ENCODE data around the gene GALNTL6. TPM values are rescaled to one million over a fixed set of nuclear protein-coding genes. Genes with fewer than 3 reads are reported as not detected.

Gene GALNTL6
- total and polyA plus RNA-seq, 8 donors = 0.15 to 0.87 (median 0.58) TPM; not detected in 3

GRCh38 chr4:172379834-172380233 is 566.6 kb downstream of the GALNTL6 start:
- Histone ChIP-seq H3K36me3 (no peaks in the 10 kb centered on the region), H3K4me3 (no peak overlapping the region), H3K27me3 (no peaks in the 10 kb centered on the region), H3K9me3 (peaks cover 0 to 12% (median 5%) of the 10 kb centered on the region in 4 donors), H3K27ac (no peak overlapping the region), H3K4me1 (no peaks in the 10 kb centered on the region)
- intact Hi-C loops (cut with DNase I; ENCODE audit: low total_unique reads) = no loop called here
- TF ChIP-seq POLR2A (IDR thresholded peaks at IDR 0.05) = no peak
- no peak for TF ChIP-seq POLR2AphosphoS5 (IDR thresholded peaks at IDR 0.05)
- TF ChIP-seq CTCF (IDR thresholded peaks at IDR 0.05) = no peak
- TF ChIP-seq EP300 (IDR thresholded peaks at IDR 0.05) = no peak
- no peak for DNase-seq
- WGBS, 5 donors = 64 to 77% (median 73%) methylated on average over 5 of the region's 5 CpGs

- intact Hi-C loops (cut with DNase I; ENCODE audit: low total_unique reads) = no loop called here
- no peaks in the 10 kb centered on the region for H3K9me3 ChIP-seq
- no peaks in the 10 kb centered on the region for H3K27me3 ChIP-seq
- no peaks in the 10 kb centered on the region for H3K36me3 ChIP-seq
- no peak overlapping the region for H3K27ac ChIP-seq
- TF ChIP-seq CTCF (IDR thresholded peaks at IDR 0.05) = no peak
- TF ChIP-seq EP300 (IDR thresholded peaks at IDR 0.05) = no peak
- TF ChIP-seq POLR2A (IDR thresholded peaks at IDR 0.05) = no peak
- no peak for TF ChIP-seq POLR2AphosphoS5 (IDR thresholded peaks at IDR 0.05)
- no peaks in the 10 kb centered on the region for H3K4me1 ChIP-seq
- no peak for DNase-seq
- WGBS, 5 donors = 78 to 92% (median 88%) methylated on average over 1 of the region's 1 CpG
- H3K4me3 ChIP-seq = no peak overlapping the region
Observed at GRCh38 chr4:172390331-172390730, 577.1 kb downstream of the GALNTL6 start.

- no peaks in the 10 kb centered on the region for H3K9me3 ChIP-seq
- TF ChIP-seq POLR2AphosphoS5 (IDR thresholded peaks at IDR 0.05) = no peak
- no peak for TF ChIP-seq POLR2A (IDR thresholded peaks at IDR 0.05)
- TF ChIP-seq CTCF (IDR thresholded peaks at IDR 0.05) = no peak
- no peak for TF ChIP-seq EP300 (IDR thresholded peaks at IDR 0.05)
- no peak overlapping the region for H3K27ac ChIP-seq
- H3K4me1 ChIP-seq = no peaks in the 10 kb centered on the region
- intact Hi-C loops (cut with DNase I; ENCODE audit: low total_unique reads) = no loop called here
- no peaks in the 10 kb centered on the region for H3K27me3 ChIP-seq
- no peaks in the 10 kb centered on the region for H3K36me3 ChIP-seq
- 83 to 91% (median 89%) methylated on average over 6 to 10 of the region's 10 CpGs for WGBS, 5 donors
- DNase-seq = no peak
- H3K4me3 ChIP-seq = no peak overlapping the region
Observed at GRCh38 chr4:172392741-172393140, 579.5 kb downstream of the GALNTL6 start.

- Histone ChIP-seq H3K9me3 (no peaks in the 10 kb centered on the region), H3K4me3 (no peak overlapping the region), H3K27me3 (no peaks in the 10 kb centered on the region), H3K36me3 (no peaks in the 10 kb centered on the region), H3K27ac (no peak overlapping the region), H3K4me1 (no peaks in the 10 kb centered on the region)
- WGBS, 5 donors = 61 to 78% (median 70%) methylated on average over 3 of the region's 3 CpGs
- DNase-seq = no peak
- TF ChIP-seq EP300 (IDR thresholded peaks at IDR 0.05) (no peak), CTCF (IDR thresholded peaks at IDR 0.05) (no peak)
- intact Hi-C loops (cut with DNase I; ENCODE audit: low total_unique reads) = no loop called here
Observed at GRCh38 chr4:172393220-172393619, 580.0 kb downstream of the GALNTL6 start.

Data from stomach (tissue), 9 donors.